CD4-positive, alpha-beta T cell treated with Interleukin-17A for 4 hours (primary cell): ENCODE data around the gene NDUFB7.
A peak's percentile ranks its signal among the peaks of the same experiment; 100 is the strongest.

Experiments used
- DNase-seq: peaks from one replicate; pipeline ENCODE4 v3.0.0-alpha.2; 2020; ENCODE audit warnings: mixed read lengths

NDUFB7 gene

DNA sequence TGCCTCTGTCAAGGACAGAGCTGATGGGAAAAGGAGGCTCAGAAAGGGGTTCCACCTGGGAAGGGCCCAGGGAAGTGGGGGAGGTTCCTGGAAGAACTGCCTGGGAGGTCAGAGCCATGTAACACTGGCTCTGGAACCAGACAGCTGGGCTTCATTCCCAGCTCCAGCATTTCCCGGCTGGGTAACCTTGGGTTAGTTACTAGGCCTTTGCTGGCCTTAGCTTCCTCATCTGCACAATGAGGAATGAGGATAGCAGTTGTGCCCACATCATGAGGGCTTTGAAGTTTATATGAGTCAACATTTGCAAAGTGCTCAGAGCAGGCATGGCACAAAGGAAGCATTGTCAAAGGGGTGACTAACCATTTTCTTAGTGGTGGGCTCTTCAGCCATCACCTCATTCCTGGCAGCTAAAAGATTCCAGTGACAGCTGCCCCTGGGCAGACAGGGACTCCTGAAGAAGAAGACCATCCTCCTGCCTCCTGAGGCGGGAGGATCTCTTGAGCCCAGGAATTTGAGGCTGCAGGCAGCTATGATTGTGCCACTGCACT, 51.9 kb downstream of the NDUFB7 start:
- DNase-seq, result peak; percentile 54

DNA sequence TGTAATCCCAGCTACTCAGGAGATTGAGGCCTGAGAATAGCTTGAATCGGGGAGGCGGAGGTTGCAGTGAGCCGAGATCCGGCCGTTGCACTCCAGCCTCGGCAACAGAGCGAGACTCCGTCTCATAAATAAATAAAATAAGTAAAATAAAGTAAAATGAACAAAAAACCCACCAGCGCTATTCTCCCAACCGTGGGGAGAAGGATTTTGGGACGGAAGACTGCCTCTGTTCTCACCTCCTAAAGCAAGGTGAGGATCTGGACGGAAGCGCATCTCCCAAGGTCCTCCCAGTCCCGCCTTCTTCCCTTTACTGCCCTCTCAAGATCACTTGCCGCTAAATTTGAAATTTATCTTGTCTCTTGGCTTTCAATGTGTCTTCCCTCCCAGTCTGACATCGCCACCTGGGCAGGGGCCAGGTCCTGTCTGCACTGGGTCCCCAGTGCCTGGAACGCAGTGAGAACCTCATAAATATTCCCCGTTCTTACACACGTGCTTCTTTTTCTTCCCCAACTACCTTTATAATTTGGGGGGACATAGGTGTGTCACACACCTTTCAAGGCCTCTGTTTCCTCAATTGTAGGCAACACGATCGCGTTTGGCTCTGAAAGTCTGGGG, 52.5 kb downstream of the NDUFB7 start:
- no peak for DNase-seq

DNA sequence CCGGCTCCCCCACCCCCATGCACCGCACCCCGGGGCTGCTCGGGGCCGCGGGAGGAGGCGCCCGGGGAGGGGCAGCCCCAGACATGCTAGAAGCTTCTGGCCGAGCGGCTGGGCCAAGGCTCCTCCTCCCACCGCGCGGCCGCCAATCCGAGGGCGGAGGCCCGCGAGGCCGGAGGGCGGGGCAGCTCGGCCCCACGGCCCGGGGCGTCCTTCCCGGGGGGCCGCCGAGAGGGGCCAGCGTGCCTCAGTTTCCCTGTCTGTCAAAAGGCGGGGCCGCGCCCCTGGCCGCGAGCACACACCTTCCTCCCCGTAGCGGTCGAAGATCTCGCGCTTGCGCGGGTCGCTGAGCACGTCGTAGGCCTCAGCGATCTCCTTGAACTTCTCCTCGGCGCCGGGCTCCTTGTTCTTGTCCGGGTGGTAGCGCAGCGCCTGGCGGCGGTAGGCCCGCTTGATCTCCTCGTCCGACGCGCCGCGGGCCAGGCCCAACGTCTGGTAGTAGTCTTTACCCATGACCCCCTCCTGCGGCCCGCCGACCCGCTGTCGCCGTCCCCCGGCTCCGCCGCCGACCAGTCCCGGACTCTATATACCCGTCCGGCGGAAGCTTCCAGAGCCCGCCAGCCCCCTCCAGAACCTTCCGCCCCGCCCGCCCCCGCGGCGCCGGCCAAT, 53.9 kb downstream of the NDUFB7 start, which contains the start of gene DNAJB1:
Gene DNAJB1, minus strand, starts transcription at position 558 of the 666 bp plus-strand sequence. Its CDS starts 48 bp downstream, at position 510.
- peak; percentile 73 for DNase-seq

DNA sequence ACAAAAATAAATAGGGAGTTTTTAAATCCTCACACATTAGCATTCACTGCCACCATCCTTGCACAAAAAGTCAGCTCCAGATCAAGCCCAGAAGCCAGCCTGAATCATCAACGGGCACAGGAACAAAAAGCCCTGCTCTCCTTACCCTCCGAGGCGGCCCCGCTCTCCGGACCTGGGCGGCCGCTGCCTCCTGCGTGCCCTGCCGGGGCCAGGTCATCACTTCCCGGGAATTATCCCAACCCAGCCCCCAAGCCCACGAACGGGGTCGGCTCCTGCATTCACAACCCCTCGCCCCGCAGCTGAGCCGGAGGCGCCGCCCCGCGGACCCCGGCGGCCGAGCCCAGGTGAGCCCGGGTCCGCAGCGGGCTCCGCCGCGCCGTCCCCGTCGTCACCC, 54.4 kb downstream of the NDUFB7 start:
- no peak for DNase-seq

DNA sequence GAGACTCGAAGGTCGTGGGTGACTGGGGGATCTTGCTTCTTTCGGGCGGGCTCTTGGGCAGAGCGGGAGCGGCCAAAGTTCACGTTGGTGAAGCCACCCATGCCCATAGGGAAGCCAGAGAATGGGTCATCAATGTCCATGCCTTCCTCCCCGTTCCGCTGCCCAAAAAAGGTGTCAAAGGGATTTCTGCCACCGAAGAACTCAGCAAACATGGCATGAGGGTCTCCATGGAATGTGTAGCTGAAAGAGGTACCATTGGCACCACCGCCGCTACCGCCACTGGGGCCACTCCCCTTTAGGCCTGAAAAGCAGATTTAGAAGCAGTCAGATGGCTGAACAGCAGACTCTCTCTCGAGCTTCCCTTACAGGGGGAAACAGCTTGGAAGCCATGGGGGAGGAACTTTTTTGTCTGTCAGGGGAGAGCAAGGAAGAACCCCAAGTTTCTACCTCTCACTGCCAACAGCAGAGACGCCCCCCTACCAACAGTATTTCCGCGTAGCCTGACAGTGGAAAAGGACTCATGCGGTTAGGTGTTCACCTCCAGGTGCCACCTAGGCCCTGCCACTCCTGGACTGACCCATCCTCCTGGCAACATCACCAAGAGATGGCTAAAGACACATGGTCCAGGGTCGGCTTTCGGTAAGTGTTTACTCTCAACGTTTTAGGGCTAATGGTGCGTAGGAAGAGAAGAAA, 55.0 kb downstream of the NDUFB7 start:
- DNase-seq, result peak; percentile 25
